Cardiac septum (tissue), 1 donor: Measurements from ENCODE around the gene DCAF8. TPM values are rescaled to one million over a fixed set of nuclear protein-coding genes. Genes with fewer than 3 reads are reported as not detected.

ENCODE experiments used
- DNase-seq: peaks from one replicate; pipeline ENCODE4 v3.0.0-alpha.2; 2020; ENCODE audit warnings: low spot score
- intact Hi-C: fragments of 100-400 bp; cut with DNase I; formaldehyde crosslinking; loops from one replicate; pipeline ENCODE4 v1.14.0; 2022
- total RNA-seq: library from RNA; stranded (reverse); fragmentation: NEBNext Ultra II Directional; extraction: Animal tissue kit (Norgen Biotek cat#: 25700); gene quantifications from one replicate; pipeline ENCODE4 v1.2.1, GENCODE V29; 2021
- donor health status: DM: no; HTN: no; CAD: no.

DCAF8 gene
- total RNA-seq, 1 donor from 2014 or later = 123 TPM

GRCh38 chr1:160267284-160267991, 5.1 kb upstream of the DCAF8 start:
- intact Hi-C loops = no loop called here
- DNase-seq = no peak

GRCh38 chr1:160264795-160265307, 2.5 kb upstream of the DCAF8 start:
- no peak for DNase-seq
- intact Hi-C loops = no loop called here

- DNase-seq = no peak
- intact Hi-C loops = no loop called here
Observed at GRCh38 chr1:160261556-160261892, 825 bp downstream of the DCAF8 start.

GRCh38 chr1:160260406-160261382, 1.7 kb downstream of the DCAF8 start:
- intact Hi-C loops = no loop called here
- no peak for DNase-seq

- DNase-seq = no peak
- intact Hi-C loops = no loop called here
Observed at GRCh38 chr1:160258177-160258798, 4.1 kb downstream of the DCAF8 start.

- DNase-seq = no peak
- intact Hi-C loops = no loop called here
Observed at GRCh38 chr1:160257411-160258015, 4.8 kb downstream of the DCAF8 start.

GRCh38 chr1:160256396-160257046, 5.8 kb downstream of the DCAF8 start:
- intact Hi-C loops = no loop called here
- DNase-seq = no peak

GRCh38 chr1:160255781-160256300, 6.5 kb downstream of the DCAF8 start:
- intact Hi-C loops = no loop called here
- no peak for DNase-seq

GRCh38 chr1:160251687-160252526, 10.4 kb downstream of the DCAF8 start:
- intact Hi-C loops = loop anchor here (2.0 kb wide), 1 partner anchor 59 kb away; no protein-coding TSS in a partner anchor
- DNase-seq = no peak

GRCh38 chr1:160251011-160251410, 11.3 kb downstream of the DCAF8 start:
- DNase-seq = no peak
- intact Hi-C loops = no loop called here

GRCh38 chr1:160247053-160247452, 15.3 kb downstream of the DCAF8 start:
- no peak for DNase-seq
- intact Hi-C loops = no loop called here

GRCh38 chr1:160245434-160245833, 16.9 kb downstream of the DCAF8 start:
- no peak for DNase-seq
- intact Hi-C loops = no loop called here

- intact Hi-C loops = no loop called here
Observed at GRCh38 chr1:160244209-160244608, 18.1 kb downstream of the DCAF8 start.

GRCh38 chr1:160243767-160244166, 18.6 kb downstream of the DCAF8 start:
- no peak for DNase-seq
- intact Hi-C loops = no loop called here

More at GRCh38 chr1:160244209-160244608, 18.1 kb downstream of the DCAF8 start:
- DNase-seq = no peak

- intact Hi-C loops = no loop called here
- no peak for DNase-seq
Observed at GRCh38 chr1:160239582-160240299, 22.6 kb downstream of the DCAF8 start.

- intact Hi-C loops = no loop called here
- no peak for DNase-seq
Observed at GRCh38 chr1:160238408-160238807, 23.9 kb downstream of the DCAF8 start.

- intact Hi-C loops = no loop called here
- DNase-seq = no peak
Observed at GRCh38 chr1:160237558-160237957, 24.8 kb downstream of the DCAF8 start.
